Measurements from ENCODE around the gene CD2BP2. TPM values are rescaled to one million over a fixed set of nuclear protein-coding genes. Genes with fewer than 3 reads are reported as not detected.
"Not testable (repeated sequence)": the region's sequence is repeated elsewhere in the genome, so short reads cannot be mapped to it uniquely, and the experiment has no call there.

The CD2BP2 gene
- total RNA-seq, 1 donor from 2014 or later: 15.1 TPM

DNA sequence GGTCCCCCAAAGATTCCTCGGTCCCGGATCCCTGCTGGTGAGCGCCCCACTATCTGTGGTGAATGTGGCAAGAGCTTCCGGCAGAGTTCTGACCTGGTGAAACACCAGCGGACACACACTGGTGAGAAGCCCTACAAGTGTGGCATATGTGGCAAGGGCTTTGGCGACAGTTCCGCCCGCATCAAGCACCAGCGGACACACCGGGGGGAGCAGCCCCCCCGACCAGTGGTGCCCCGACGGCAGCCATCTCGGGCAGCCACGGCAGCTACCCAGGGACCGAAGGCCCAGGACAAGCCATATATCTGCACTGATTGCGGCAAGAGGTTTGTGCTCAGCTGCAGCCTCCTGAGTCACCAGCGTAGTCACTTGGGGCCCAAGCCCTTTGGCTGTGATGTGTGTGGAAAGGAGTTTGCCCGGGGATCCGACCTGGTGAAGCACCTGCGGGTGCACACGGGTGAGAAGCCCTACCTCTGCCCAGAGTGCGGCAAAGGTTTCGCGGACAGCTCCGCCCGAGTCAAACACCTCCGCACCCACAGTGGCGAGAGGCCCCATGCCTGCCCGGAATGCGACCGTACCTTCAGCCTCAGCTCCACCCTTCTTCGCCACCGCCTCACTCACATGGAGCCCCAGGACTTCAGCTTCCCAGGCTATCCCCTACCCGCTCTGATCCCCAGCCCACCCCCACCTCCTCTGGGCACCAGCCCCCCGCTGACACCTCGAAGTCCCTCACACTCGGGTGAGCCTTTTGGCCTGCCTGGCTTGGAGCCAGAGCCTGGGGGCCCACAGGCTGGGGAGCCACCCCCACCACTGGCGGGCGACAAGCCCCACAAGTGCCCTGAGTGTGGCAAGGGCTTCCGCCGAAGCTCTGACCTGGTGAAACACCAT, 42.9 kb upstream of the CD2BP2 start:
- peaks cover 10 to 14% of the 10 kb centered on the region in 2 donors for H3K36me3 ChIP-seq
- no peaks in the 10 kb centered on the region for H3K27me3 ChIP-seq
- H3K4me1 ChIP-seq: peaks cover 11 to 15% of the 10 kb centered on the region in 2 donors
- intact Hi-C loops (cut with DNase I): no loop called here
- DNase-seq (ENCODE audit: low spot score in 2 of 2): no peak
- no peak overlapping the region for H3K27ac ChIP-seq
- H3K9me3 ChIP-seq: no peaks in the 10 kb centered on the region
- no peak overlapping the region for H3K4me3 ChIP-seq
- TF ChIP-seq, protein P1, sequence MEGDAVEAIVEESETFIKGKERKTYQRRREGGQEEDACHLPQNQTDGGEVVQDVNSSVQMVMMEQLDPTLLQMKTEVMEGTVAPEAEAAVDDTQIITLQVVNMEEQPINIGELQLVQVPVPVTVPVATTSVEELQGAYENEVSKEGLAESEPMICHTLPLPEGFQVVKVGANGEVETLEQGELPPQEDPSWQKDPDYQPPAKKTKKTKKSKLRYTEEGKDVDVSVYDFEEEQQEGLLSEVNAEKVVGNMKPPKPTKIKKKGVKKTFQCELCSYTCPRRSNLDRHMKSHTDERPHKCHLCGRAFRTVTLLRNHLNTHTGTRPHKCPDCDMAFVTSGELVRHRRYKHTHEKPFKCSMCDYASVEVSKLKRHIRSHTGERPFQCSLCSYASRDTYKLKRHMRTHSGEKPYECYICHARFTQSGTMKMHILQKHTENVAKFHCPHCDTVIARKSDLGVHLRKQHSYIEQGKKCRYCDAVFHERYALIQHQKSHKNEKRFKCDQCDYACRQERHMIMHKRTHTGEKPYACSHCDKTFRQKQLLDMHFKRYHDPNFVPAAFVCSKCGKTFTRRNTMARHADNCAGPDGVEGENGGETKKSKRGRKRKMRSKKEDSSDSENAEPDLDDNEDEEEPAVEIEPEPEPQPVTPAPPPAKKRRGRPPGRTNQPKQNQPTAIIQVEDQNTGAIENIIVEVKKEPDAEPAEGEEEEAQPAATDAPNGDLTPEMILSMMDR (IDR thresholded peaks at IDR 0.05): no peak

DNA sequence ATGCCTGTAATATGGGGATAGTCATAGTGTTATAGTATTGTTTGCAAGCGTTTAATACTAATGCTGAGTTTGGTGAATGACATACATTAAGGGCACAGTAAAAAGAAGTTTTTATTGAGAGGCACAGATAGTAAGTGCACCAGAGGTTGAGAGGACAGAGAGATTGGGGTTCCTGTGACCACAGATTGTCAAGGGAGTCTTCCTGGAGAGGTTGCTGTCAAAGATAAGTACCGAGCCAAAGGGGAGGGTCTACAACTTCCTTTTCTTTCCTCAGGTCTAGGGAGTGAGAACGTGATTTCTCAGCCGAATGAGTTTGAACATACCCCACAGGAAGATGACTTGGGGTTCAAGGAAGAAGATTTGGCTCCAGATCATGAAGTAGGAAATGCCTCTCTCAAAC, 41.9 kb upstream of the CD2BP2 start:
- peaks cover 10 to 14% of the 10 kb centered on the region in 2 donors for H3K36me3 ChIP-seq
- H3K27ac ChIP-seq: no peak overlapping the region
- intact Hi-C loops (cut with DNase I): no loop called here
- DNase-seq (ENCODE audit: low spot score in 2 of 2): no peak
- TF ChIP-seq, protein P1 (IDR thresholded peaks at IDR 0.05): no peak
- H3K4me3 ChIP-seq: peak overlapping the region in 1 of 2 donors; percentile 98
- peaks cover 11 to 15% of the 10 kb centered on the region in 2 donors for H3K4me1 ChIP-seq
- H3K9me3 ChIP-seq: no peaks in the 10 kb centered on the region
- H3K27me3 ChIP-seq: no peaks in the 10 kb centered on the region

DNA sequence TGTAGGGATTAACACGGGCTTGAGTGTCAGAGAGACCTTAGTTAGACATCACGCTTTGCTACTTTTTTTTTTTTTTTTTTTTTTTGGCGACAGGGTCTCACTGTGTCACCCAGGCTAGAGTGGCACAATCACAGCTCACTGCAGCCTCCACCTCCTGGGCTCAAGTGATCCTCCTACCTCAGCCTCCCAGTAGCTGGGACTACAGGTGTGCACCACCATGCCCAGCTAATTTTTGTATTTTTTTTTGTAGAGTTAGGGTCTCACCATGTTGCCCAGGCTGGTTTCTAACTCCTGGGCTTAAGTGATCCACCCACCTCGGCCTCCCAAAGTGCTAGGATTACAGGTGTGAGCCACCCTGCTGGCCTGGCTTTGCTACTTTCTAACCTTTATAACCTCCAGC, 41.5 kb upstream of the CD2BP2 start:
- H3K4me3 ChIP-seq: peak overlapping the region in 1 of 2 donors; percentile 98
- H3K27me3 ChIP-seq; H3K9me3 ChIP-seq; H3K27ac ChIP-seq; DNase-seq (ENCODE audit: low spot score in 2 of 2); intact Hi-C loops (cut with DNase I): not testable (repeated sequence)
- H3K36me3 ChIP-seq: peaks cover 10 to 14% of the 10 kb centered on the region in 2 donors
- peaks cover 11 to 15% of the 10 kb centered on the region in 2 donors for H3K4me1 ChIP-seq

DNA sequence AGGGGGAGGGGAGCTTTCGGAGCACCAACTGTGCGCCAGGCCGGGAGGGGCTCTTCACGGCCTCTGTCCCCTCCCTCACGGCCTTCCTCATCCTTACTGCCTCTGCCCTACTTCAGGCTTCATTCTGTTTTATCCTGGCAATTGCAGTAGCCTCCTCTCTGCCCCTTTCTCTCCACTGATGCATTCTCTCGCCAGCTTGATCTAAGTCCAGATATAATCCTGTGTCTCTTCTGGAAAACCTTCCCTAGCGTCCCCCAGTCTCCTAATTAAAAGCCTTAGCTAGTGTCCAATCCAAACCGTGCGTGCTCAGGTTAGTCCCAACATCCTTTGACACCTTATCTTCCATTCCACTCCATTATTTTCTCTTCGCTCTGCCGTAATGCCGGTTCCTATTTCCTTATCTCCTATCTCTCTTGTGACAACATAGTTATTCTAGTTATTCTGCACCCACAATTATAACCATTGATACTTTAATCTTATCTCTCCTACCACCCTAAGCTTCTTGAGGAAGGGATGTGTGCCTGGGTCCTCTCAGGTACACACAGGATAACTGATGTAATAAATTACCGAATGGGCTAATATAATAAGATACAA, 41.0 kb upstream of the CD2BP2 start:
- peaks cover 11 to 15% of the 10 kb centered on the region in 2 donors for H3K4me1 ChIP-seq
- H3K9me3 ChIP-seq: no peaks in the 10 kb centered on the region
- no peaks in the 10 kb centered on the region for H3K27me3 ChIP-seq
- intact Hi-C loops (cut with DNase I): loop anchor here (1.0 to 2.0 kb wide), 4 partner anchors 11 to 49 kb away; partner anchors contain the start of genes CD2BP2, SEPHS2 and ZNF771
- peak overlapping the region; percentile 81 to 85 for H3K27ac ChIP-seq
- DNase-seq (ENCODE audit: low spot score in 2 of 2): no peak
- peak overlapping the region; percentile 92 to 98 for H3K4me3 ChIP-seq
- peaks cover 10 to 14% of the 10 kb centered on the region in 2 donors for H3K36me3 ChIP-seq
- TF ChIP-seq, protein P1 (IDR thresholded peaks at IDR 0.05): no peak

DNA sequence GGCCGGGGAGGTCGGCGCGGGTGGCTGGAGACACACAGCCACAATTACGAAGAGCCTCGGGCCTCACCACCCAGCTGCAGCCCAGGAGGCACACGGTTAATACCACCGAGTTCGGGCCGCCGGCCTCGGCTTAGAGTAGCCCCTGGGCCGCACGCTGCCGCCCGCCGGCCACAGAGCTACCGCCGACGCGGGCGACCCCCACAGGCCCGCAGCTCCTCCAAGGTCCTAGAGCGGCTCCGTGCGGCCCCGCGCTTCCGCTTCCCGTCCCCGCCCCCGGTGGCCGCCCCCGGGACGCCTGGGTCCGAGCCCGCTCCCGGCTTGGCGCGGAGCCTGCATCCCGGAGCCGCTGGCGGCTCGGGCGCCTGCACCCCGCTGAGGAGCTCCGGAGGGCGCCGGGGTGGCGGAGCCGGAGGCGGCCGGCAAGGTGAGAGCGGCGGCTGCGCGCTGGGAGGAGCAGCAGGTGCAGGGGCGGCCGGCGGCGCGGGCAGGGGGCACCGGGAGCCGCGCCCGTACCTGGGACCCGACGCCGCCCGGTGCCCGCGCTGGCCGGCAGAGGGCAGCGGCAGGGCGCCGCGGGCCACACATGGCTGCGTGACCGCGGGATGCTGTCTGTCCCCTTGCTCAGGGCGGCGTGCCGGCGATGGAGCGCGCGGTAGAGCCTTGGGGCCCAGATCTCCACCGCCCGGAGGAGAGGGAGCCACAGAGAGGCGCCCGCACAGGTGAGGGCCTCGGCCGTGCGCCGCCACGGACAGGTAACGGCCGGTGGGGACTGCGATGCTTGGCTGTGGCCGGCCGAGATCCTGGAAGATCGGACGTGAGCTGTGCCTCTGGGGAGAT, 40.3 kb upstream of the CD2BP2 start, which contains the start of gene ZNF48:
Gene ZNF48 (plus strand): TSS at position 266 of the 837 bp plus-strand sequence. CDS start 375 bp downstream, at position 641.
- TF ChIP-seq, protein P1 (IDR thresholded peaks at IDR 0.05): peak in 1 of 3 experiments; percentile 68
- Histone ChIP-seq H3K27ac (peak within 1 kb of the TSS; percentile 81 to 85), H3K9me3 (no peaks in the 10 kb centered on the region), H3K4me3 (peak within 1 kb of the TSS; percentile 92 to 98), H3K27me3 (no peaks in the 10 kb centered on the region), H3K36me3 (peaks cover 10 to 14% of the 10 kb centered on the region in 2 donors), H3K4me1 (peaks cover 11 to 15% of the 10 kb centered on the region in 2 donors)
- intact Hi-C loops (cut with DNase I): loop anchor here (1.0 to 2.0 kb wide), 4 partner anchors 12 to 49 kb away; partner anchors contain the start of genes CD2BP2, SEPHS2 and ZNF771
- peak in 1 of 2 donors; percentile 89 for DNase-seq (ENCODE audit: low spot score in 2 of 2)

Measured in ascending aorta (tissue), 2 donors.